HAP-1 (cell line): ENCODE results near the gene LUC7L.
"Not testable (repeated sequence)": the region's sequence is repeated elsewhere in the genome, so short reads cannot be mapped to it uniquely, and the experiment has no call there.

ENCODE experiments used
- DNase-seq, 2 experiments: peaks; one replicate each; pipeline ENCODE4 v3.0.0-alpha.2; 2016 to 2020; ENCODE audit warnings: low spot score in 2 of 2
- H3K27me3 ChIP-seq: fragments of 250-450 bp; sonication (Bioruptor Pico); 2 replicates; pipeline ENCODE4 v1.5.1; 2020; ENCODE audit warnings: low read depth, mild to moderate bottlenecking, moderate library complexity
- H3K36me3 ChIP-seq: fragments of 250-450 bp; sonication (Bioruptor Pico); replicated peaks from 2 replicates; pipeline ENCODE4 v1.5.1; 2020; ENCODE audit warnings: mild to moderate bottlenecking
- H3K4me1 ChIP-seq: fragments of 250-450 bp; sonication (Bioruptor Pico); 2 replicates; pipeline ENCODE4 v1.5.1; 2020; ENCODE audit warnings: mild to moderate bottlenecking
- H3K4me3 ChIP-seq: fragments of 250-450 bp; sonication (Bioruptor Pico); 2 replicates; pipeline ENCODE4 v1.5.1; 2020; ENCODE audit warnings: mild to moderate bottlenecking, moderate library complexity
- H3K9me3 ChIP-seq: fragments of 250-450 bp; sonication (Bioruptor Pico); 2 replicates; pipeline ENCODE4 v1.5.1; 2020; ENCODE audit warnings: mild to moderate bottlenecking, moderate library complexity
- in situ Hi-C: fragments of 300-500 bp; cut with MboI; formaldehyde crosslinking; loops from 3 replicates; pipeline ENCODE4 v1.14.3; 2020; ENCODE audit warnings: low sequenced_read_pairs, inconsistent platforms, mixed read lengths

LUC7L gene

GRCh38 chr16:176477-177382 lies 52.5 kb downstream of the LUC7L start, which contains the start of gene HBA1:
TSS of gene HBA1 (plus strand) at chr16:176680. CDS start at chr16:176717, 37 bp downstream.
- DNase-seq, in situ Hi-C loops, H3K27me3 ChIP-seq, H3K4me3 ChIP-seq, H3K36me3 ChIP-seq, H3K4me1 ChIP-seq, H3K9me3 ChIP-seq: not testable (repeated sequence)

DNA sequence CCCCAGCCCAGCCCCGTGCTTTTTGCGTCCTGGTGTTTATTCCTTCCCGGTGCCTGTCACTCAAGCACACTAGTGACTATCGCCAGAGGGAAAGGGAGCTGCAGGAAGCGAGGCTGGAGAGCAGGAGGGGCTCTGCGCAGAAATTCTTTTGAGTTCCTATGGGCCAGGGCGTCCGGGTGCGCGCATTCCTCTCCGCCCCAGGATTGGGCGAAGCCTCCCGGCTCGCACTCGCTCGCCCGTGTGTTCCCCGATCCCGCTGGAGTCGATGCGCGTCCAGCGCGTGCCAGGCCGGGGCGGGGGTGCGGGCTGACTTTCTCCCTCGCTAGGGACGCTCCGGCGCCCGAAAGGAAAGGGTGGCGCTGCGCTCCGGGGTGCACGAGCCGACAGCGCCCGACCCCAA lies 53.2 kb downstream of the LUC7L start:
- H3K4me3 ChIP-seq, H3K4me1 ChIP-seq, H3K9me3 ChIP-seq, H3K36me3 ChIP-seq, DNase-seq, in situ Hi-C loops: not testable (repeated sequence)
- H3K27me3 ChIP-seq, result peaks cover 15% of the 10 kb centered on the region

- H3K4me1 ChIP-seq, result no peaks in the 10 kb centered on the region; the same call in 1 of the 2 replicates
- H3K9me3 ChIP-seq, result no peaks in the 10 kb centered on the region
- in situ Hi-C loops, result no loop called here
- no peak for DNase-seq
- peaks cover 21% of the 10 kb centered on the region for H3K27me3 ChIP-seq
- H3K4me3 ChIP-seq, result no peak overlapping the region
- H3K36me3 ChIP-seq, result no peaks in the 10 kb centered on the region
Observed at GRCh38 chr16:175011-175949, 54.0 kb downstream of the LUC7L start.

DNA sequence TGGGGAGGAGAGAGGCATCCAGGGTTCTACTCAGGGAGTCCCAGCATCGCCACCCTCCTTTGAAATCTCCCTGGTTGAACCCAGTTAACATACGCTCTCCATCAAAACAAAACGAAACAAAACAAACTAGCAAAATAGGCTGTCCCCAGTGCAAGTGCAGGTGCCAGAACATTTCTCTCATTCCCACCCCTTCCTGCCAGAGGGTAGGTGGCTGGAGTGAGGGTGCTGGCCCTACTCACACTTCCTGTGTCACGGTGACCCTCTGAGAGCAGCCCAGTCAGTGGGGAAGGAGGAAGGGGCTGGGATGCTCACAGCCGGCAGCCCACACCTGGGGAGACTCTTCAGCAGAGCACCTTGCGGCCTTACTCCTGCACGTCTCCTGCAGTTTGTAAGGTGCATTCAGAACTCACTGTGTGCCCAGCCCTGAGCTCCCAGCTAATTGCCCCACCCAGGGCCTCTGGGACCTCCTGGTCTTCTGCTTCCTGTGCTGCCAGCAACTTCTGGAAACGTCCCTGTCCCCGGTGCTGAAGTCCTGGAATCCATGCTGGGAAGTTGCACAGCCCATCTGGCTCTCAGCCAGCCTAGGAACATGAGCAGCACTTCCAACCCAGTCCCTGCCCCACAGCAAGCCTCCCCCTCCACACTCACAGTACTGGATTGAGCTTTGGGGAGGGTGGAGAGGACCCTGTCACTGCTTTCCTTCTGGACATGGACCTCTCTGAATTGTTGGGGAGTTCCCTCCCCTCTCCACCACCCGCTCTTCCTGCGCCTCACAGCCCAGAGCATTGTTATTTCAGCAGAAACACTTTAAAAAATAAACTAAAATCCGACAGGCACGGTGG lies 55.1 kb downstream of the LUC7L start:
- DNase-seq, in situ Hi-C loops, H3K9me3 ChIP-seq, H3K36me3 ChIP-seq, H3K4me1 ChIP-seq, H3K4me3 ChIP-seq: not testable (repeated sequence)
- peaks cover 21% of the 10 kb centered on the region for H3K27me3 ChIP-seq

- H3K9me3 ChIP-seq, in situ Hi-C loops, DNase-seq, H3K4me1 ChIP-seq, H3K36me3 ChIP-seq, H3K4me3 ChIP-seq: not testable (repeated sequence)
- H3K27me3 ChIP-seq, result peaks cover 21% of the 10 kb centered on the region
Observed at GRCh38 chr16:173211-173854, 55.9 kb downstream of the LUC7L start.

DNA sequence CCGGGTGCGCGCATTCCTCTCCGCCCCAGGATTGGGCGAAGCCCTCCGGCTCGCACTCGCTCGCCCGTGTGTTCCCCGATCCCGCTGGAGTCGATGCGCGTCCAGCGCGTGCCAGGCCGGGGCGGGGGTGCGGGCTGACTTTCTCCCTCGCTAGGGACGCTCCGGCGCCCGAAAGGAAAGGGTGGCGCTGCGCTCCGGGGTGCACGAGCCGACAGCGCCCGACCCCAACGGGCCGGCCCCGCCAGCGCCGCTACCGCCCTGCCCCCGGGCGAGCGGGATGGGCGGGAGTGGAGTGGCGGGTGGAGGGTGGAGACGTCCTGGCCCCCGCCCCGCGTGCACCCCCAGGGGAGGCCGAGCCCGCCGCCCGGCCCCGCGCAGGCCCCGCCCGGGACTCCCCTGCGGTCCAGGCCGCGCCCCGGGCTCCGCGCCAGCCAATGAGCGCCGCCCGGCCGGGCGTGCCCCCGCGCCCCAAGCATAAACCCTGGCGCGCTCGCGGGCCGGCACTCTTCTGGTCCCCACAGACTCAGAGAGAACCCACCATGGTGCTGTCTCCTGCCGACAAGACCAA lies 56.8 kb downstream of the LUC7L start, which contains the start of gene HBA2:
TSS of gene HBA2 (plus strand) at position 503 of the 568 bp plus-strand sequence. CDS start at position 540, 37 bp downstream.
- H3K4me3 ChIP-seq, H3K4me1 ChIP-seq, DNase-seq, in situ Hi-C loops, H3K36me3 ChIP-seq, H3K9me3 ChIP-seq: not testable (repeated sequence)
- peaks cover 21% of the 10 kb centered on the region for H3K27me3 ChIP-seq

DNA sequence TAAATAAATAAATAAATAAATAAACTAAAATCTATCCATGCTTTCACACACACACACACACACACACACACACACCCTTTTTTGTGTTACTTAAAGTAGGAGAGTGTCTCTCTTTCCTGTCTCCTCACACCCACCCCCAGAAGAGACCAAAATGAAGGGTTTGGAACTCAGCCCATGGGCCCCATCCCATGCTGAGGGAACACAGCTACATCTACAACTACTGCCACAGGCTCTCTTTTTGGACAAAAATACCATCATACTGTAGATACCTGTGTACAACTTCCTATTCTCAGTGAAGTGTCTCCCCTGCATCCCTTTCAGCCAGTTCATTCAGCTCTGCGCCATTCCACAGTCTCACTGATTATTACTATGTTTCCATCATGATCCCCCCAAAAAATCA lies 58.5 kb downstream of the LUC7L start:
- Histone ChIP-seq H3K9me3 (no peaks in the 10 kb centered on the region), H3K27me3 (peaks cover 21% of the 10 kb centered on the region)

DNA sequence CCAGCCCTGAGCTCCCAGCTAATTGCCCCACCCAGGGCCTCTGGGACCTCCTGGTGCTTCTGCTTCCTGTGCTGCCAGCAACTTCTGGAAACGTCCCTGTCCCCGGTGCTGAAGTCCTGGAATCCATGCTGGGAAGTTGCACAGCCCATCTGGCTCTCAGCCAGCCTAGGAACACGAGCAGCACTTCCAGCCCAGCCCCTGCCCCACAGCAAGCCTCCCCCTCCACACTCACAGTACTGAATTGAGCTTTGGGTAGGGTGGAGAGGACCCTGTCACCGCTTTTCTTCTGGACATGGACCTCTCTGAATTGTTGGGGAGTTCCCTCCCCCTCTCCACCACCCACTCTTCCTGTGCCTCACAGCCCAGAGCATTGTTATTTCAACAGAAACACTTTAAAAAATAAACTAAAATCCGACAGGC lies 59.2 kb downstream of the LUC7L start:
- H3K9me3 ChIP-seq, in situ Hi-C loops, H3K36me3 ChIP-seq, H3K4me1 ChIP-seq, H3K4me3 ChIP-seq: not testable (repeated sequence)
- peak in 1 of 2 experiments; percentile 52 for DNase-seq
- H3K27me3 ChIP-seq, result peaks cover 15% of the 10 kb centered on the region

More for the DNA sequence above, 58.5 kb downstream of the LUC7L start:
- Histone ChIP-seq H3K4me3 (no peak overlapping the region), H3K36me3 (no peaks in the 10 kb centered on the region), H3K4me1 (no peaks in the 10 kb centered on the region)
- in situ Hi-C loops, result no loop called here
- no peak for DNase-seq

DNA sequence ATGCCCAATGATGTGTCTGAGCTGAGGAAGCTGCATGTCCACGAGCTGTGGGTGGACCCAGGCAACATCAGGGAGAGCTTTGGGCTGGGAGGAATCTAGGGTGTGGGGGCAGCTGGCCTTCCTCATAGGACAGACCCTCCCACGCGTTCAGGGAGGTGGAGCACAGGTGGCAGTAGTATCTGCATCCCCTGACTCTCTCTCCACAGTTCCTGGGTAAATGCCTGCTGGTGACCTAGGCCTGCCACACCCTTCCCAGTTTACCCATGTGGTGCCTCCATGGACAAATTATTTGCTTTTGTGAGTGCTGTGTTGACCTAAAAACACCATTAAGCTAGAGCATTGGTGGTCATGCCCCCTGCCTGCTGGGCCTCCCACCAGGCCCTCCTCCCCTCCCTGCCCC lies 60.2 kb downstream of the LUC7L start:
- Histone ChIP-seq H3K9me3 (no peaks in the 10 kb centered on the region), H3K4me1 (no peaks in the 10 kb centered on the region), H3K27me3 (peaks cover 14% of the 10 kb centered on the region), H3K36me3 (no peaks in the 10 kb centered on the region), H3K4me3 (no peak overlapping the region)
- in situ Hi-C loops, result no loop called here
- DNase-seq, result no peak

DNA sequence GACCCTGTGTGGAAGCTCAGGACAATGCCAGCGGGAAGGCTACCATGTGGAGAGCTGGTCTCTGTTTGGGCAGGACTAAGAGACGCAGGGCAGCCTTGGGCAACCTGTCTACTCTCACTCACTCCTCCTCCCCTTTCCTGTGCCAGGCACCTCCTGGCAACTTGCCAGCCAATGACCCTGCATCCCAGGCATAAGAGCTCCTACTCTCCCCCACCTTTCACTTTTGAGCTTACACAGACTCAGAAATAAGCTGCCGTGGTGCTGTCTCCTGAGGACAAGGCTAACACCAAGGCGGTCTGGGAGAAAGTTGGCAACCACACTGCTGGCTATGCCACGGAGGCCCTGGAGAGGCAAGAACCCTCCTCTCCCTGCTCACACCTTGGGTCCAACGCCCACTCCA lies 60.8 kb downstream of the LUC7L start:
- Histone ChIP-seq H3K27me3 (peaks cover 14% of the 10 kb centered on the region), H3K4me1 (no peaks in the 10 kb centered on the region), H3K9me3 (no peaks in the 10 kb centered on the region), H3K4me3 (no peak overlapping the region), H3K36me3 (no peaks in the 10 kb centered on the region)
- in situ Hi-C loops, result no loop called here
- DNase-seq, result no peak

GRCh38 chr16:167122-167690 lies 62.0 kb downstream of the LUC7L start:
- in situ Hi-C loops, result no loop called here
- H3K4me1 ChIP-seq, result no peaks in the 10 kb centered on the region
- no peak for DNase-seq

GRCh38 chr16:166375-167121 lies 62.7 kb downstream of the LUC7L start:
- no peak overlapping the region for H3K4me3 ChIP-seq
- in situ Hi-C loops, result no loop called here
- peaks cover 11% of the 10 kb centered on the region; the same call in 1 of the 2 replicates for H3K27me3 ChIP-seq

More at GRCh38 chr16:167122-167690, 62.0 kb downstream of the LUC7L start:
- Histone ChIP-seq H3K9me3 (no peaks in the 10 kb centered on the region), H3K4me3 (no peak overlapping the region), H3K36me3 (no peaks in the 10 kb centered on the region), H3K27me3 (peaks cover 12% of the 10 kb centered on the region; the same call in 1 of the 2 replicates)

More at GRCh38 chr16:166375-167121, 62.7 kb downstream of the LUC7L start:
- Histone ChIP-seq H3K4me1 (no peaks in the 10 kb centered on the region), H3K36me3 (no peaks in the 10 kb centered on the region), H3K9me3 (no peaks in the 10 kb centered on the region)
- no peak for DNase-seq
